HL-60 (cell line): ENCODE data around the gene RBL2.

ENCODE experiments used
- REST ChIP-seq: IDR thresholded peaks from 2 replicates; pipeline ENCODE4 v1.6.1; 2012; ENCODE audit warnings: low read depth; ENCODE audit not compliant: insufficient replicate concordance
- TF ChIP-seq, protein P1 (sequence below): IDR thresholded peaks from one replicate; pipeline ENCODE4 v1.5.1; 2011; ENCODE audit warnings: low read length, control low read depth, inconsistent platforms; ENCODE audit not compliant: insufficient read depth

GRCh38 chr16:53415504-53415903 is 18.8 kb upstream of the RBL2 start:
- TF ChIP-seq, protein P1, sequence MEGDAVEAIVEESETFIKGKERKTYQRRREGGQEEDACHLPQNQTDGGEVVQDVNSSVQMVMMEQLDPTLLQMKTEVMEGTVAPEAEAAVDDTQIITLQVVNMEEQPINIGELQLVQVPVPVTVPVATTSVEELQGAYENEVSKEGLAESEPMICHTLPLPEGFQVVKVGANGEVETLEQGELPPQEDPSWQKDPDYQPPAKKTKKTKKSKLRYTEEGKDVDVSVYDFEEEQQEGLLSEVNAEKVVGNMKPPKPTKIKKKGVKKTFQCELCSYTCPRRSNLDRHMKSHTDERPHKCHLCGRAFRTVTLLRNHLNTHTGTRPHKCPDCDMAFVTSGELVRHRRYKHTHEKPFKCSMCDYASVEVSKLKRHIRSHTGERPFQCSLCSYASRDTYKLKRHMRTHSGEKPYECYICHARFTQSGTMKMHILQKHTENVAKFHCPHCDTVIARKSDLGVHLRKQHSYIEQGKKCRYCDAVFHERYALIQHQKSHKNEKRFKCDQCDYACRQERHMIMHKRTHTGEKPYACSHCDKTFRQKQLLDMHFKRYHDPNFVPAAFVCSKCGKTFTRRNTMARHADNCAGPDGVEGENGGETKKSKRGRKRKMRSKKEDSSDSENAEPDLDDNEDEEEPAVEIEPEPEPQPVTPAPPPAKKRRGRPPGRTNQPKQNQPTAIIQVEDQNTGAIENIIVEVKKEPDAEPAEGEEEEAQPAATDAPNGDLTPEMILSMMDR, result no peak
- TF ChIP-seq REST, result no peak
